Measurements from ENCODE around the gene GALM.
A peak's percentile ranks its signal among the peaks of the same experiment; 100 is the strongest.
"Not testable (repeated sequence)": the region's sequence is repeated elsewhere in the genome, so short reads cannot be mapped to it uniquely, and the experiment has no call there.

The GALM gene

DNA sequence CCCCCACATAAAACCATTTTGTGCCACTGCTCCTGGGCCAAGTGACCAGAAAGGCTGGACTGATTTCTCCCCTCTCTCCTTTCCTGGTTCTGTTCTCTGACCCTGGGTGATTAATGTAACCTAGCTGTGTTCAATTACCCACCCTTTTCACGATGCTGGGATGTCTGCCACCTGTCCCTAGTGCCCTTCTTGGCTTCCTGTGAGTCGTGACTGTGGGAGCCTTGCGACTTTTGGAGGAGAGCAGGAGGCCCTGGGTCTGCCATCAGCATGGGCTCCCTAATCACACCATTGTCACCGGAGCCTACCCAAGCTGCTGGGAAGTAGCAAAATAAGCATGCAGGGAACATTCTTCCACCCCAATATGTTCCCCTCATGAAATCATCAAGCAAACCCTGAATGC, 47.0 kb downstream of the GALM start:
- FAIRE-seq = no peak

DNA sequence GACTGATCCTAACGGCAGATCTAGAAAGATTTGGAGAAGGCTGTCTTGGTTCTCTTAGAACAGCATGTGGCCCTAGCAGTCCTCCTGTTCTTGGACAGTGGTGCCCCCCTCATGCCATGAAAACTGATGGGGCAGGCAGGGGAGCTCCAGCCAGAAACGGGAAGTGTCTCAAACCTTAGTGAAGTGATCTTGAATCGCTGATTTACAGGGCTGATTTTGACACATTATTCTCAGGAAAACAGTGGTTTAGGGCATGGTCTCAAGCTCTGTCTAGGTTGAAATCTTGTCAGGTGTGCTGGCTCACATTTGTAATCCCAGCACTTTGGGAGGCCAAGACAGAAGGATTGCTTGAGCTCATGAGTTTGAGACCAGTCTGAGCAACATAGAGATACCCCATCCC, 47.4 kb downstream of the GALM start:
- no peak for FAIRE-seq

DNA sequence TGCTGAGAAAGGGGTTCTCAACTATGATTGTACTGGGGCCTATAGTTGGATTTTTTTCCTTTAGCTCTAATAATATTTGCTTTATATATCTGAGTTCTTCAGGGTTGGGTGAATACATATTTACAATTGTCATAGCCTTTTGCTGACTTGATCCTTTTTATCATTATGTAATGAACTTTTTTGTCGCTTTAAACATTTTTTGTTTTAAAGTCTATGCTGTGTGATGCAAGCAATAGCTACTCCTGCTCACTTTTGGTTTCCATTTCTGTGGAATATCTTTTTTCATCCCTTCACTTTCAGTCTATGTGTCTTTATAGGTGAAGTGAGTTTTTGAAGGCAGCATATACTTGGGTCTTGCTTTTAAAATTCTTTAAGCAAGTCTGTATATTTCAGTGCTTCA, 49.0 kb downstream of the GALM start:
- FAIRE-seq = peak; percentile 49

DNA sequence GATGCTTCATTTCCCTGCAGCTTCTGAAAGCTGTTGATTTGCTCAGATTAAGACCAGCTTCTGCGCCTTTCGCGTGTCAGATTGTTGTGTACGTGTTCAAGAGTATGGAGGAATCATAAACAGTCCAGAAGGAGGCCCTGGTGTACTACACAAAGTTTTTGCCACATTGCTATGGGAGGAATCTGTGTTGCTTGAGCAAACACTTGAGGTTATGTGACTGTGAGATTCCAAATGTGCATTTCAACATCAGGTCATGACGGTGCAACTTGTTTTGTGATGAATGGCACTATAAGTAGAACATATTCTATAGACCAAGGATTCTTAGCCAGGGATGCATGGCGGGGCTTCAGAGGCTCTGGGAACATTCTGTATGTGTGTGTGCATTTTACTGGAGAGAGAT, 50.3 kb downstream of the GALM start:
- FAIRE-seq = no peak

DNA sequence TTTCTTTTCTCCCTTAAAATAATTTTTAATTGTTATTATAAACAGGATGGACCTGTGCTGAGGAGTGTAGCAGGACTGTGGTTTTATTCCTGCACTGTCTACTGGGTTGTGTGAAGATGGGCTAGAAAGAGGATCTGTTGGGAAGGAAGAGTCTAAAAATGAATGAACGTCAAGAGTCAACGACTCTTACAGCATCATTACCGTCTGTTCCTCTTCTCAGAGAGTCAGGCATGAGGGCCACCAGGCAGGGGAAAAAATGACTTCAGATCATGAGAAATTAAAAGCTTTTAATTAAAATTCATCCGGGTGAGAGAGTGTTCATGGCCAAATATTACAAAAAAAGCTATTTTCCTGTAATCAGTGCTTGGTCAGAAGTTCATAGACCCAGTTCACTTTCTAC, 52.7 kb downstream of the GALM start:
- no peak for FAIRE-seq

DNA sequence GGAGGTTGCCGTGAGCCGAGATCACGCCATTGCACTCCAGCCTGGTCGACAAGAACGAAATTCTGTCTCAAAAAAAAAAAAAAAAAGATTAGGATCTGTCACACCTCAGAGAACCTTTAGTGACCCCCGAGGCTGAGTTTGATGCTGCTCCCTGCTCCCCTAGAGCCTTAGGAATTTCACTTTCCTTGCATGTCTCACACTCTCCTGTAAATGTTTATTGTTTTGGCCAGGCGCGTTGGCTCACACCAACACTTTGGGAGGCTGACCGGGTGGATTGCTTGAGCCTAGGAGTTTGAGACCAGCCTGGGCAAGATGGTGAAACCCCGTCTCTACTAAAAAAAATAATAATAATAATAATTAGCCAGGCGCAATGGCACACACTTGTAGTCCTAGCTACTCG, 53.8 kb downstream of the GALM start:
- no peak for FAIRE-seq

DNA sequence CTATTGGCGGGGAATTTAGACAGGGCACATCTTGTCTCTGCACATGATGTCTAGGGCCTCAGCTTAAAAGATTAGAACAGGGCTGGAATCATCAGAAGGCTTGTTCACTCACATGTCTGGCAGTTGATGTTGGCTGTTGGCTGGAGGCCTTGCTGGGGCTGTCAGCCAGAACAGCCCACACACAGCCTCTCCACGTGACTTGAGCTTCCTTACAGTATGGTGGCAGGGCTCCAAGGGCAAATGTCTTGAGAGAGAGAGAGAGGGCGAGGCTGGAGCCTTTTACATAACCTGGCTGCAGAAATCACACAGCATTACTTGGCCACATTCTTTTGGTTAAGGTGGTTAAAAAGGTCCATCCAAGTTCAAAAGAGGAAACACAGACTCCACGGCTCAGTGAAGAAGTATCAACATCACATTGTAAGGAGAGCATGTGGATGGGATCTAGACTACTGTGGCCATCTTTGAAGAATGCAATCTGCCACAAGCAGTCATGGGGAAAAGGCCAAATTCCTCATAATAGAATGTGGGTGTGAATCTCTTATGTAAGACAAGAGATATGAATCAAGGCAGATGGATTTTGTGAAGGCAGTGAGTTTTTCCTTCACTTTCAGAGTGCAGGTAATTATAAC, 54.8 kb downstream of the GALM start:
- no peak for FAIRE-seq

DNA sequence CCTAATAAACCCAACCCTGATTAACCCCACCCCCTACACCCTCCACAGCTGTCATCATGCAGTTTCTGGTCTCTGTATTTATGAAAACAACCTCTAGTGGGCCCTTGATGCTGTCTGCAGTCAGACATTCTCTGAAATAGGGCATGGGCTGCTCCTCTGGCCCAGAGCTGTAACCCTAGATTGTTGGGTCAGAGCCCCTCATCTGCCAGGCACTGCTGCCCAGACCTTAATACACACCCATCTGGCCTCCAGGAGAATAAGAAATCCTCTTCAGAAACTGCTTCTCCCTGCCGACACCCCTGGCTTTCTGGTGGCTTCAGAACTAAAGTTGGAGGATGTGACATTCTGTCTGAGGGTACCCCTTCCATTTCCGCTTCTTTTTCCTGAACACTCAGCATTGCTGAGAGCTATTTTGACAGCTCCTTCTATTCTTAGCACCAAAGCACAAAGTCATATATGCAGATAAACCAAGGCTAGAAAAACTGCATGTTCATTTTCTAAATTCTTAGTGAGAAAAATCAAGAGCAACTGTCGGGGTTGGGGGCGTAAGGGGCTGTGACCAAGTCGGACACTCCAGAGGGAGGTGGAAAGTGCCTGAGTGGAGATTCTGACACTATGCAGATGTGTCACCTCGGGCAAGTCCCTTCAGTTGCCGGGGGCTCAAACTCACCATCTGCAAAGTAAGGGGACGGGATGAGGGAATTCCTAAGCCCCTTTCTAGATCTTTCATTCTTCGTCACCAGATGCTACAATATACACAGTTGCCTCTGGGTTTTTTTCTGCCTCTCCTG, 56.6 kb downstream of the GALM start:
- no peak for FAIRE-seq

DNA sequence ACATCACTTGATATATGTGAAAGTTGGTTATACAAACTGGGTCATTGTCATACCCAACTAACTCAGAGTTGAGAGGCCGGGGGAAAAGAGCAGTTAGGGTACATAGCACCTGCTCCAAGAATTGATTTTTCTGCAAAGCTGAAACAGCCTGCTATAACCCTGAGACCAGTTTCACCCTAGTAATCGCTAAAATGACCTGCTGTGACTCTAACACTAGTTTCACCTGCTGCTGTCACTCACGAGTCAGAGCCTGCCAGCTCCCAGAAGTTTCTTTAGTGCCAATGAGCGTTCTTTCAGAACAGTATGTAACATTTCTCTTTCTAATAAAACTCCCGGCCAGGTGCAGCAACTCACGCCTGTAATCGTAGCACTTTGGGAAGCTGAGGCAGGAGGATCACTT, 57.3 kb downstream of the GALM start:
- FAIRE-seq = no peak

DNA sequence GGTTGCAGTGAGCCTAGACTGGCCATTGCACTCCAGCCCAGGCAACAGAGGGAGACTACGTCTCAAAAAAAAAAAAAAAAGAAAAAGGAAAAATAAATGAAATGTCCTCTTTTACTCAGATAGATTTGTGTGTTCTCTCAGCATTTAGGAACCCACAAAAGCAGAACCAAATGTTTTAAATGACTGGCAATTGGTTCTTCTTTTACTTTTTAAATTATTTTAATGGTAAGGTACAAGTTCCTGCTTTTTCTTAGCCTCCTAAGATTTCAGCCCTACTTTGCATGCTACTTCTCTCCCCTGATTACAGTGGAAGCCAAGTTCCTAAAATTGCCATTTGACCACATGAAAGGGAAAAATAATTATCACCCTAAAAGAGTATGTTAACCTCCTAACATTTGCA, 61.7 kb downstream of the GALM start:
- FAIRE-seq = no peak

DNA sequence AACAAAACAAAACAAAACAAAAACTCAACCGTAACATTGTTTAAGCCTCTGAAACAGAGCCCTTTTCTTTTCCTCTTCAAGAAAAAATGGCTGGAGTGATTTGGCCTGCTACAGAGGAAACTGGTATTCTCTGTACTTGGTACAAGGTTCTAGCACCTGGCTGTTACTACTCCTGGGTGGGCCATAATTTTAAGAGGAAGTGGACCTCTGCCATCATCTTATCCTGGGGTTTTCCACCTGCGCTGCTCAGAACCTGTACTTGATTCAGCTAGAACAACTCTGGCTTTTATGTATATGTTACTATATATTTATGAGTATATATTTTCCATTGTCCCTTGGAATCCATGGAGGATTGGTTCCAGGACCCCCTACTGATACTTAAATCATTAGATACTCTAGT, 62.8 kb downstream of the GALM start:
- FAIRE-seq = no peak

DNA sequence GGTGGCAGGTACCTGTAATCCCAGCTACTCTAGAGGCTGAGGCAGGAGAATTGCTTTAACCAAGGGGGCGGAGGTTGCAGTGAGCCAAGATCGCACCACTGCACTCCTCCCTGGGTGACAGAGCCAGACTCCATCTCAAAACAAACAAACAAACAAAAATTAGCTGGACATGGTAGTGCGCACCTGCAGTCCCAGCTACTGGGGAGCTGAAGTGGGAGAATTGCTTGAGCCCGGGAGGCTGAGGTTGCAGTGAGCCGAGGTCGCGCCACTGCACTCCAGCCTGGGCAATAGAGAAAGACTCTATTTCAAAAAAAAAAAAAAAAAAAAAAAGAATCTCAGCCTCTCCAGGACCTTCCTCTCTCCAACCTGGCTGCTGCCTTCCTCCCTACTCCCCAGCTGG, 65.2 kb downstream of the GALM start:
- no peak for FAIRE-seq

DNA sequence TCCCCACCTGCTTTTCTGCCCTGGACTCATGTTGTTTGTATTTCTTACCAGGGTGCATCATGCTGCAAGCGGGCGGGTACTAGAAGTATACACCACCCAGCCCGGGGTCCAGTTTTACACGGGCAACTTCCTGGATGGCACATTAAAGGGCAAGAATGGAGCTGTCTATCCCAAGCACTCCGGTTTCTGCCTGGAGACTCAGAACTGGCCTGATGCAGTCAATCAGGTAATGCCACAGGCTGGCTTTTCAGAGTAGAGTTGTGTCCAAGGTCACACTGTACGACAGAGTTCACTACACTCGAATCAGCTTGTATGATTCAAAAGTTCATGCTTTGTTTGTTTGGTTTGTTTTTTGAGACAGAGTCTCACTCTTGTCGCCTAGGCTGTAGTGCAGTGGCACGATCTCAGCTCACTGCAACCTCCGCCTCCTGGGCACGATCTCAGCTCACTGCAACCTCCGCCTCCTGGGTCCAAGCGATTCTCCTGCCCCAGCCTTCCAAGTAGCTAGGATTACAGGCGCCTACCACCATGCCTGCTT, 65.8 kb downstream of the GALM start:
- FAIRE-seq = no peak

DNA sequence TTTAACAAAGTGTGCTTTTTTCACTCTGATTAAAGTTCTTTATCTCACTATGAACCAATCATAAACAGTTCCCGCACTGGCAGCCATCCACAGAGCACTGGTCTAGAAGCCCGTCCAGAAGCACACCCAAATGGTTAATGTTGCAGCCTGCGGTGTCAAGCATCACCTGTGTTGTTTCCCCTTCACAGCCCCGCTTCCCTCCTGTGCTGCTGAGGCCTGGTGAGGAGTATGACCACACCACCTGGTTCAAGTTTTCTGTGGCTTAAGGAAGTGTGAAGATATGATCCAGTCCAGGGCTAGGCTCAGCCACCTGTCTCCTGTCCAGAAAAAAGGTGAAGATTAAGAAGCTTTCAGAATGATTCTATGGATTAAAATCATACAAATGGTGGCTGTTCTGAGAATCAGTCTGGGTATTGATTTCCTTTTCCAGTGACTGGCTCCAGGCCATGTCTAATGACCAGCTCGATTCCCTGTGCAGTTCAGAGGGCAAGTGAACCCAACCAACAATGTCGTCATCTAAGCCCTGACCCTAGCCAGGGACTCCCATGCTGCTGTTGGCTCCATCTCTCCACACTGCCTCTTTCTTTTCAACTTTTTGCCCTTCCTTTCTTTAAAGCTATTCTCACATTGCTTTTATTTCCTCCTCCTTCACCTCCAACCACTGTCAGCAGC, 67.5 kb downstream of the GALM start:
- no peak for FAIRE-seq

DNA sequence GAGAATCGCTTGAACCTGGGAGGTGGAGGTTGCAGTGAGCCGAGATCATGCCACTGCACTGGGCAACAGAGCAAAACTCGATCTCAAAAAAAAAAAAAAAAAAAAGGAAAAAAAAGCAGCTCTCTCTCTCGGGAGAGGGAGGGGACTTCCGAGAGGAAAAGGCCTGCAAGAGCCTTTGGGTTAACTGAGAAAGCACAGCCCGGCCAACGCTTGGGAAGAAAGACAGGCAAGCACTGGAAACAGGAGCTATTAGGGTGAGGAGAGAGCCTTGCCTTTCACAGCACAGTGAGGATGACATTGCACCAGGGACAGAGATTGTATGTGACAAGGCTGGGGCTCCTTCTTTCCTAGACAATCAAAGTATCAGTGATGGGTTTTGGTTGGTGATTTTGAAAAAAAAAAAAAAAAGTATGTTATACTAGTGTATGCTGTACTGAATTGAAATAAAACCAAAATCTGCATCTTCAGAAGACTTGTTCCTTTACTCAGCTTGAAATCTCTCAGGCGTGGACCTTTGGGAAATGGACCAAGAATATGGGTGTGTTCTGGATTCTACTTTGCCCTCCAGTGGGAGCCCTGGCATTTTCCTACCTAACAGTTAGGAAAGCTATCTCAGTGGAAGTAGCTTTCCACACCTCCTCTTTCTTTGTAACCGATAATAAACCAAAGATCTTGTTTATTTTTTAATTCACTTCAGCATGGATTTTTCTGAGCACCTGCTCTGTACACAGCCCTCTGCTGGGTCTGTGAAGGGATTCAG, 68.6 kb downstream of the GALM start:
- no peak for FAIRE-seq

DNA sequence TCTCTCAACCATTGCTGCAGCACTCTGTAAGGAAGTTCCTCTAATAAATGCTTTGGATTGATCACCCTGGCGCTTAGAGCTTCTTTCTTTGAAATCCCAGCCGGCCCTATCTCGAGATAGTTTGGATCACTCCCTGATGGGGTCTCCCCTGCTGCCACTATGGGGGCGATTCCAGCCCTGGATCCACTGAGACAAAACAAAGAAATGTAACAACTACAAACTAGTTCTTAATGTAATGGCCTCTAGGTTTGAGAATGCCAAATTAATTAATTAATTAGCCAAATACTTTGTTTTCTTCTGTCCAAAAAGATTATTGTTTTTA, 70.0 kb downstream of the GALM start:
- FAIRE-seq = no peak

DNA sequence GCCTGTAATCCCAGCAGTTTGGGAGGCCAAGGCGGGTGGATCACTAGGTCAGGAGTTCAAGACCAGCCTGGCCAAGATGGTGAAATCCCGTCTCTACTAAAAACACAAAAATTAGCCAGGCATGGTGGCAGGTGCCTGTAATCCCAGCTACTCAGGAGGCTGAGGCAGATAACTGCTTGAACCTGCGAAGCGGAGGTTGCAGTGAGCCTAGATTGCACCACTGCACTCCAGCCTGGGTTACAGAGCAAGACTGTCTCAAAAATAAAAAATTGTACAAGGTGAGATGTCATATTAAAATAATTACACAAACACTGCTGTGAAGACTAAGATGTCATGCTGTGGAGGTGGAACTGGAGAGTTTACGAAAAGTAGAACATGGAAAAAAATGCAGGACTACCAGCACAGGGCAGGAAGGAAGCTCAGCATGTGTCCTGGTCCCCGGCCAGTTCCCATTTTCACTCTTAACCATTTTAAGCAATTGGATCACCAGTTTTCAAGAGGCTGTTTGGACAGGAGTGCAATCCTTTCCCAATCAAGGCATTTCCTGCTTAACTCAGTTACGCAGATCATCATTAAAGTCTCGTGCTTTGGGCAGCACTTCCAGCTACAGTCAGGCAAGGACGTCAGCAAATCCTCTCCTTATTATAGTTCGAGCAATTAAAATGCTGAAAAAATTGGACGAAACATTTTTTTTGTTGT, 71.2 kb downstream of the GALM start:
- not testable (repeated sequence) for FAIRE-seq

DNA sequence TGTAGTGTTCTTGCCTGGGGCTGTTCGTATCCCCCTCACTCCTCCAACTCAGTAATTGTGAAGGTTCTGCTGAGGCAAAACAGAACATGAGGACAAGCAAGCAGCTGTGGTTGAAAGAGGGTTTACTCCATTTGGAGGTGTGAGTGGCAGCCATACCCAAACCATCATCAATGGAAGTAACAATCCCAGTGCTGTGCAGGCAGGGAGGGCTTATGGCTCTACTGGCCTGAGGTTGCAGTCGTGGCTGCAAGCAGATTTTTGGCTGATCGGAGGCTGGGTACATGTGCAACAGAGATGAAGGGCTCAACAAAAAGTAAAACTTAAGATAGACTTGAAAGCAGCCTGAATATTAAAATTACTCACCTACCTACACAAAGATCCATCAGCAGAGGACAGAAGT, 72.0 kb downstream of the GALM start:
- no peak for FAIRE-seq

DNA sequence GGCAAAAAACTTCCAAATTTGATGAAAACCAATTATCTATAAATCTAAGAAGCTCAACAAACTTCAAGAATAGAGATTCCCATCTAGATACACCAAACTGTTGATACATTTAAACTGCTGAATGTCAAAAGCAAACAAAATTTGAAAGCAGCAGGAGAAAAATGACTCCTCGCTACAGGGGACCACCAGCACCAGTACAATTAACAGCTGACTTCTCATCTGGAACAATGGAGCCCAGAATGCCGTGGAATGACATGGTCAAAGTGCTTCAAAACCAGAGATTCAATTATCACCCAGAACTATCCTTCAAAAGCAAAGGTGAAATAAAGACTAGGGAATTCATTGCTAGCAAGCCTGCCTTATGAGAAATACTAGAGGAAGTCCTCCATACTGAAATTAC, 73.6 kb downstream of the GALM start:
- no peak for FAIRE-seq

DNA sequence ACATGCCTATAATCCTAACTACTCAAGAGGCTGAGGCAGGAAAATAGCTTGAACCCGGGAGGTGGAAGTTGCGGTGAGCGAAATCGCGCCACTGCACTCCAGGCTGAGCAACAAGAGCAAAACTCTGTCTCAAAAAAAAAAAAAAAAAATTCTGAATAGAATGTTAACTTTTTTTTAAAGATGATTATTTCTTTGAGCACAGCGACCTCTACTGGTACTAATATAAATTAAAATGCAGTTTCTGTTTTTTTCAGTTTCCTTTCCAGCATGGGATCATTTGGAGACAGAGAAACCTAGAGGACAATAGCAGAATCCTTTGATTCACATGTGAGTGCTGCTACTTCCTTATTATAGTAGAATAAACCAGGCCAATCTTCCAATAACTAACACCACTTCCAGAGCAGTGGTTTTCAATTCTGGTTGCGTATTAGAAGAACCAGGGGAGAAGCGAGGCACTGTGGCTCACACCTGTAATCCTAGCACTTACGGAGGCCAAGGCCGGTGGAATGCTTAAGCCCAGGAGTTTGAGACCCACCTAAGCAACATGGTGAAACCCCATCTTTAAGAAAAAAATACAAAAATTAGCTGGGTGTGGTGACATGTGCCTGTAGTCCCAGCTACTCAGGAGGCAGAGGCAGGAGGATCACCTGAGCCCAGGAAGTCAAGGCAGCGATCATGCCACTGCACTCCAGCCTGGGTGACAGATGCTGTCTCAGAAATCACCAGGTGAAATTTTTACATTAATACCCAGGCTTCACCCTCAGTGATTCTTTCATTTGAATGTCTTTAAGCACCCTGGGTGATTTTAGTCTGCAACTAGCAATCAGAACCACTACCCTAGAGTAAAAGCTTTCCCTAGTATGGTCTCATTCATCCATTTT, 75.2 kb downstream of the GALM start:
- no peak for FAIRE-seq

DNA sequence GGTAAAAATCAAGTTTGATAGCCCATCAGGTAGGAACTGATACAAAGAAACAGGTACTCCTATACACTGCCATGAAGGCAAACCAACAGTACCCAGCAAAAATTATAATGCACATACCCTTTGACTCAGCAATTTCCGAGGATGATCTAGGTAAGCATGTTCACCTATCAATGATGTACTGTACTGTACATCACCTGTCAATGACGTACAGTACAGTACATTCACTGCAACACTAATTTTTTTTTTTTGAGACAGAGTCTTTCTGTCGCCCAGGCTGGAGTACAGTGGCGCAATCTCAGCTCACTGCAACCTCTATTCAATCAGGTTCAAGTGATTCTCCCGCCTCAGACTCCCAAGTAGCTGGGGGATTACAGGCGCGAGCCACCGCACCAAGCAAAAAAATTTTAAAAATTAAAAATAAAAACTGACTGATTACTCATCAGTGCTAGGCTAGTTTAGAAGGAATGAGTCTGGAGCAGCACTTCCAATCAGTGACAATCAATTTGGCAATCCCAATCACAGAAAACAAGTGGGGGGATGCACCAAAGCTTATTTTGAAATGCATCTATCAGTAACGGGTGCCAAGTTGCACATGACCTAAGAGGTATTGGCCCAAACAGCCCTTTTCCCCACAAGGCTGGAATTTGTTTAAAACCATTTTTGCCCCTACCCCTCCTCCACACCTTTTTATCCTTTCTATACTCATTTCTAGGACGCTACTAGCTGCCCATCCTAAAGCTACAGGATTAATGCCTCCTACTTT, 77.1 kb downstream of the GALM start:
- FAIRE-seq = no peak
